ENCODE results near the gene ASTN2.

ASTN2 gene

DNA sequence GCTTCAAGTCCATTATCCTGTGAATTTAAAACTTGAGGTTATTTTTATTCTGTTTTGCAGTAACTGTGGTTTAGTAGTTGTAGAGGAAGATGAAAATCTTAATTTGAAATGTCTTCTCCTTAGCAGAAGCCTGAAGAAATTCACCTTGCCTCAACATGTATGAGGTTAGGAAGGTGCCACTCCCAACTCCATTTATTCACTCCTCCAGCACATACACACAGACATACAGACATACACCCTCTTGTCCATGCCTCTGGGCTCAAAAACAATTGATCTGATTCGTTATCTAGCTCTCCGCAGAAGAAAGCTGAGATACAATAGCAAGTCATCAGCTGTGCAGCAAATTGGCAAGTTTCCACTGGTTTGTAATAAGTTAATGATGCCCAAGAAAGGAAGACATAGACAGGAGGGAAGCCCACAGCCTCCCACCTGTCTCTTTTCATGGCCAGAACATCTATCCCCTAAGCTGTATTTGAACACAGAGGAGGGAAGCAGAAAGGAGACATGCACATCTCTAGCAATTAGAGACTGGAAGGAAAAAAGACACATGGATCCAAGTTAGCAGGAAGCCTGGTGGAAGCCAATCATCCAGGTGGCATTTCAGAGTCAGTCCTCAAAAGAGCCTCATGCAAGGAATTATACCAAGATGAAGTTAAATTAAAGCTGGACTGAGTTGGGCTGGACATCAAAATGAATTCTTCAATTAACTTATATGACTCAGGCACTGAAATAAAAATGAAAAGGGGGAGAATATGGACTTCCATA, 257.9 kb downstream of the ASTN2 start:
- DNase-seq, result no peak

DNA sequence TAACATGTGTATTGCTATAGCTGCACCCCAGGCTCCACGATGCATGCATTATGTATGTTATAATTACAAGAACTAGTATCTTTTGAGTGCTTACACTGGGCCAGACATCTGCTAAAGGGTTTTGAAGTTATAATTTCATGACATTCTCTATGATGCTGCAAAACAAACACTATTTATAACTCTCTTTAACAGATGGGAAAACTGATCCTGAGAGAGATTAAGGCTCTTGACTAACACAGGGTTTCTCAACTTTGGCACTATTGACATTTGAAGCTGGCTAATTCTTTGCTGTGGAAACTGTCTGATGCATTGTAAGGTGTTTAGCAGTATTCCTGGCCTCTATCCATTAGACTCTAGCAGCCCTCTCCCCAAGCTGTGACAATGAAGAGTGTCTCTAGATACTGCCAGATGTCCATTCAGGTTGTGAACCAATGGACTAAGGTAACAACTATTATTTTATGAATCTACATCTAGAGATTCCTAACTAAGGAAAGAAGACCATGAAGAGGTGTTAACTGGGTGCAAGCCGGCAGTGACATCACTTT, 258.6 kb downstream of the ASTN2 start:
- DNase-seq, result no peak

DNA sequence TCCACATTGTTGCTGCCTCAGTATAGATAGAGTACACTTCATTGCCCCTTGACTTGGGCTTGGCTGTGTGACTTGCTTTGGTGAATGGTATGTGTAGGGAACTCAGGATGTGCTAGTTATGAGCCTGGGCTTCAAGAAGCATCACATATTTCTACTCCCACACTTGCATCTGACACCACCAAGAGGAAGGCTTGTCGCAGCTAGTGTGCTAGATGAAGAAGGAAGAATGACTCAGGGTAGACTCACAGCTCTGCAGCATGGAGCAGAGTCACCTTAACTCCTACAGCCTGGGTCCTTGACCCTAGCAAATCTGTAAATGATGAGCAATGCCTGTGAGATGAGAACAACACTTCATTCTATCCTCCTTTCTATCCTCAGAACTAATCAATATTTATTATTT, 261.8 kb downstream of the ASTN2 start:
- DNase-seq, result no peak

DNA sequence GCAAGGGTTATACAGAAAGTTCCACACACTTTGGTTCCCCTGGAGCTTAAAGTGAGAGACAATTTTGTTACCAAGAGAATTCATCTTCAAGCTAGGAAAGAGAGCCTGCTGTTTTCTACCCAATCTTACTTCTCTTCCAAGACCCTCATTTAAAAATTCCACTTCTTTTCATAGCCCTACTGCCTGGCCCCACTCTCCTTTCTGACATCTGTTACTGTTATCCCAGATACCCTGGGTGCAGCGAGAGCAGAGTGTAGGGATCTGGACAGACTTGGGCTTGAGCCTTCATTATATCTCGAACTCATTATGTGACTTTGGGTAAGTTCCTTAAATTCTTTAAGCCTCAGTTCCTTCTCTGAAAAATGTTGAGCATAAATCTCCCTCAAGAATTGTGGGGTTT, 263.1 kb downstream of the ASTN2 start:
- no peak for DNase-seq

DNA sequence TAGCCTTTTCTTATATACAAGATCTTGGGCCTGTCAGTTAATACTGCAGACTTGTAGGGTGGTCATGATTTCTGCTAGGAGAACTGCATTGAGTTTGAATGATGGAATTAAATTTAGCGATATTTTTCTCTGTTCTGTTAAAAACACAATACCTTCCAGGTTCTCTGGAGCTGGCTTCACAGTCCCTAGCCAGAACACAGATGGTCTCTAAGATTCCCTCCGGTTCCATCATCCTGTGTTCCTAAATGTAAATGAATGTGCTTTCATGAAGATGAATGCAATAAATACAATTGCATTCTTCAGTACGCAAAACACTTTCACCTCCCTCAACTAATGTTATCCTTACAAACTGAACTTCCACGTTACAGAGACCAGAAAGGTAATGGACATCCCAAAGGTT, 264.9 kb downstream of the ASTN2 start:
- DNase-seq, result no peak

DNA sequence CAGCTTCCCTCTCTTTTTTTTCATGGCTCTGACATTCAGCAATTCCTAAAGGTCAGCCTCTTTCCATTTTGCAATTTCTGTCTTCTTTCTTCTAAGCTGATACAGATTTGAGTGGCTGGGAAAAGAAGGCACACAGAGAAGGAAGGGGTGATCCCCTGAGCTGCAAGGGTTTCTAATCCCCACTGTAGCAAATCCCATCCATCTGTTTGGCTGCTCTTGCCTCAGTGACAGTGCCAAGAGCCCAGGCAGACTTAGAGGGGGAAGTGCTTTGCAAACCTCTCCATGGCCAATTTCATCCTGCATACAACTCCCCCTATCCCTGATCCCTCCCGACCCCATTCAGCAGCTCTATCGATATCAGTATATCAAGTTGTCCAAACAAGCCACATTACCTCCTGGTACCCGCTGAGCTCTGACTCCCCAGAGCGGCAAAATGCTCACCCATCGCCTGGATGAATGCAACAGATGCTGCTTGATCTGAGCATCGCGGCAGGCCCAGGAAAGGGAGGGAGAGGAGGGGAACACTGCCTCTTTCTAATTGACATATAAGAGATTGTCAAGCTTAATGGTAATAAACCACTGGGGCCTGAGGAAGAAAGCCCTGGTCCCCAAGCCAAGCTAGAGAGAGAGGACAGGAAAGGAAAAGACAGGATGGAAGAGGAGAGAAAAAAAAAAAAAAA, 268.9 kb downstream of the ASTN2 start:
- DNase-seq, result no peak

DNA sequence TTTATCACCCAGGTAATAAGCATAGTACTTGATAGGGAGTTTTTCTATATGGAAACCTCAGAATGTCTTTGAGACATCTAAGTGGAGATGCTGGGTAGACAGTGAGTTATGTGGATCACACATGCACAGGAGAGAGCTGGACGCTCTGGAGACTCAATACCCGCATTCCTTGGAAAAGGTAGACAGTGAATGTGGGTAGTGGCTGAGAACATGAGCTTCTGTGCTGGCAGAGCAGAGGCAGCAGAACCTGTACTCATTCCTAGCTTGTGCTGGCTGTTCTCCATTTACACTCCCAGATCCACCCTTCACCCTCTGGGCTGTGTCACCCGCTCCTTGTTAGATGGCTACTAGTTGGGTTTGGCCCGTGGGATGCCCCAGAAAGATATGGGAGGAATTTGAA, 269.8 kb downstream of the ASTN2 start:
- no peak for DNase-seq

DNA sequence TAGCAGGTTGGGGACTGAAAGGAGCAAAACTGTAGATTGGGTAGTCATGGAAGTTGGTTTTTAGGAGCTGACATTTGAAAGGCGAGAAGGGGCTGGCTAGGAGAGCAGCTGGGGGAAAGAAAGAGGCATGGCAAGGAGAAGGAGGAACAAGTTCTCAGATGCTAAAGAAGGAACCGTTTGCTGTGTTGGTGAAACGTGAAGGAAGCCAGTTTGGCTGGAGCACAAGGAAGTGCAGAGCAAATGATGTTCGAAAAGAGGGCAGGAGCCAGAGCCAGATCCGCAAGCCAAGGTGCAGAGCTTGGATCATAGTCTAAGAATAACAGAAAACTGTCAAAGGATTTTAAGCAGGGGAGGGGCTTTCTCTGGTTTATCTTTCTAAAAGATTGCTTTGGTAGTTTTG, 276.6 kb downstream of the ASTN2 start:
- DNase-seq, result no peak

DNA sequence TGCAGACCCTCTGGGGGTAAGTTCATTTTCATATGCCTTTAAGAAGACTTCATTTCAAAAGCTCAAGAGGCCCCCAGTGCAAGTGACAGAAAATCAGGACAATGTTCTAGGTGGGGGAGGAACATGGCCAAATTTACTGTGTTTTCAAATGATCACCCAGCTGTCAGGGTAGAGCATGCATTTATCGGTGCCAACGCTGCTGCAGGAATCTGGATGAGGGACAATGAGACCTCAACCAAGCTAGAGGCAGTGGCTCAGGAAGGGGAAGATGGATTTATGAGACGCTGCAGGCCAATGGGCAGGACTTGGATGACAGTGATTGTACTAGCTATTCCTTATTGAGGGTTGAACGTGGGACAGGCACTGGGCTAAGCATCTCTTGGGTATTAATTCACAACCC, 278.4 kb downstream of the ASTN2 start:
- DNase-seq, result no peak

DNA sequence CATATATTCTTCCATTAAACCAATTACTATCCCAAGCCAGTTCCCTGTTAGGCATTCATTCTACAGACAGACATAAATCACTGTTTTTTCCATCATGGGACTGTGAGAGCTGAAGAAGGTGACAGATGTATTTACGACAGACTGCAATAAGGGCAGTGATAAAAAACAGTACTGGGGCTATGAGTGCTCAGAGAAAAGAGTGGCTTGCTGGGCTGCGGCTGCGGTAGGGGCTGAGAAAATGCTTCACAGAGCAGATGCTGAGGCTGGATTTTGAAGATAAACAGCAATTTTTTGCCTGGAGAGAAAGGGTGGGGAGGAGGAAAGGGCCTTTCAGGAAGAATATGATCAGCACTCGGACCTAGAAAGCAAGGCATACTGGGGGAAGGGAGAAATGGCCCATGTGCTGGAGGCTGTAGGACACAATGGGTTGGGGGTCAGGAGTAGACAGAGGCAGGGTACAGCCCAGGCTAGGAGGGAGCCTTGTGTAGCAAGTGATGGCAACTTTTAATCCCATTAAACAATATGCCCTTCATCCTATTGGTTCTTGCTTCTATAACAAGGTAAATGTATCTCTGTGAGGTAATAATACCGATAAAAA, 279.3 kb downstream of the ASTN2 start:
- DNase-seq, result no peak

DNA sequence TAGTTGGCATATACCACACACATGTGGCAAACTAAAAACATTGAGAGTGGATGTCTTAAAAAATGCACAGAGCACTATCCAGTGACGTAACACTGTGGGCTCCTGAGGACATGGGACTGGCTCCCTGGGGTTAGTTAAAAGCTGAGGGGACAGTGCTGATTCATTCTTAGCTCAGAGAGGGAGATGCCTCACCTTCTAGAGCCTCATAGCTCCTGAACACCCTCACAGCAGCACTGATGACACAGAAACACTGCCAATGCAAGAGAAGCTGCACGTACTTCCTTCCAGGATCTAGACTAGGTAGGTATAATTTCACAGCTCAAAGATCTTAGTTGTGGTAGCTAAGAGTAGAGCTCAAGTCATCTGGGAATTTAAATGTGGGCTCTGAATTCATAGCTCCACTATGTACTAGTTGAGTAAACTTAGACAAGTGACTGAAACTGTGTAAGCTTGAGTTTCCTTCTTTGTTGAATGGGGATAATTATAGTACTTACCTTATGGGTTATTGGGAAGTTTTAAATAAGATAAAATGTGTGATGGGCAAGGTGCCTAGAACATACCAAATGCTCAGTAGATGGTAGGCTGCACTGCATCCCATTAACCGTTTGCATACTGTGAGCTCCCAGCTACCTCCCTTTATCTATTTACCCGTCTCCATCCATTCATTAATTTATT, 279.9 kb downstream of the ASTN2 start:
- no peak for DNase-seq

DNA sequence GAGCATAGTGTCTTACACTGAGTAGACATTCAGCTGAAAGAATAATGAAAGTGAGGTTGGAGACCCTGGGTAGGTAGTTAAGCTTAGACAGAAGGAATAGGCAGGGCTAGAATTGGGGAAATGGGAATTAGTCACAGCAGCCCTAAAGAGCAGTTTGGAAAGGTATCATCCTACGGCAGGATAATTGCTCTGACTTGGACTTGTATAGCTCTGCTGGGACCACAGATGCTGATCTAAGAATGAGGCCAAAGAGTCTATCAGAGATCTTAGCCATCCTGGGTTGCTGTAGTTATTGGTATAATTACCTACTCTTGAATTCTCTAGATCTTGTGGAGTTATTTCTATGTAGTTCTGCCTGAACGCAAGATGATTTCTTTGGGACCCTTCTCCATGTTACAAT, 288.0 kb downstream of the ASTN2 start:
- no peak for DNase-seq

DNA sequence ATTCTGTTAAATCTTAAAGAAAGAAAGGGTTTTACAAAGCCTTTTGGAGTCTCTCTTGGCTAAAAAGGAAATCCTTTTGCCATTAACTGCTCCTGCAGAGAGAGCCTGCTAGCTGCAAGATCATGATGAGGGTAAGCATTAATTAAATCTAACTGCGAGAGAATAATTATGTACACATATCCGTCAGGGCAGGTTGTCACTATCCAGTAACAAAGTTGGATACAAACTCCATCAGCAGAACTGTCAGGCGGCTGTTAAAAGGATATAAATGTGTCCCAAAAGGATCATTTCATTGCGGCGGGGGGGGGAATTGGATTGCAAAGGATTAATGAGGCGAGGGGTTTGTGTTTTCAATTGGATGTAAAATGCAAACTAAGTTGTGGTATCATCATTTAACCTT, 289.3 kb downstream of the ASTN2 start:
- no peak for DNase-seq

DNA sequence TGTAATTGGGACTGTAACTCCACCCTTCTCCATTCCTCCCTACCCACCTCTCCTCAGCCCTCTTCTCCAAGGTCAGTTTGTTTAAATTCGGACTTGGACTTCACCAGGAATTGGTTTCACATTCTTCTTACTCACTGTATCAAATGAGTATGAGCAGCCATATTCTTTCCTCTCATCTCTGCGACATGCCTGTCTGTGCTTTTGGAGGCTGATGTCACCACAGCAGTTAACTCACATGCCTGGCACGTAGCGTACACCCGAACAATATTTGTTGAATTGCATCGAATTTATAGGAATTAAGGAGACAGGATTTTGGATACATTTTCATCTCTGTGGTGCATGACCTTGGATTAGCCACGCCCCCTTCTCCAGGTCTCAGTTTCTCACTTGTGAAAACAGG, 291.1 kb downstream of the ASTN2 start:
- DNase-seq, result no peak

DNA sequence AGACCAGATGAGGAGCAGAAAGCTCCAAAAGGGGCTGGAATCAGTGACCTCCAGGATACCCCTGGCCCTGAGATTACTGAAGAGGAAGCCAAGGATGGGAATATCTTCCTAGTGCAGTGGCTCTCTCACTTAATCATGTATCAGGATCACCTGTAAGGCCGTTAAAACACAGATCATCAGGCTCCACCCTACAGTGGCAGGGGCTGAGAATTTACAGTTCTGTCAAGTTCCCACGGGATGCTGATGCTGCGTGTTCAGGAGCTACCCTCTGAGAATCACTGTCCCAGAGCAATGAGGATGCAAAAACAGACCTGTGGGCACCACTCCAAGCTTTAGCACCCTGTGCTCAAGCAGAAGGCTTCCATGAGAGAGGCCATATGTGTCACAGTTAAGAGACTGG, 291.9 kb downstream of the ASTN2 start:
- no peak for DNase-seq

DNA sequence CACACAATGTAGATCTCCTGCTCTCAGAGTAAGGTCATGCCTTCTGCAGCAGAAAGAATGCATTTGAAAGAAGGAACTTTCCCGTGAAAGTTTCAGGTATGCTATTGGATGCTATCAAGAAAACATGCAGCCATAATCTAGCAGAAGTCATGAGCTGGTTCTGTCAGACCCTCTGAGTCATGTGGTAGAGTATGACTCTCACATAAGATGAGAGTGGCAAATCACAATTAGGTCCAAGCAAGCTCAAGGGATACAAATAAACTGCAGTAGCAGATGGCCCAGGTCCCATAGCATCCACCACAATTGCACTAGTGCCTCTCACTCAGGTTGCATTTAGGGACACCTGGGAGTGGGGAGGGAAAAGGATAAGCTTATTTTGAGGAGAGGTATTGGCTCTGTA, 292.8 kb downstream of the ASTN2 start:
- DNase-seq, result no peak

DNA sequence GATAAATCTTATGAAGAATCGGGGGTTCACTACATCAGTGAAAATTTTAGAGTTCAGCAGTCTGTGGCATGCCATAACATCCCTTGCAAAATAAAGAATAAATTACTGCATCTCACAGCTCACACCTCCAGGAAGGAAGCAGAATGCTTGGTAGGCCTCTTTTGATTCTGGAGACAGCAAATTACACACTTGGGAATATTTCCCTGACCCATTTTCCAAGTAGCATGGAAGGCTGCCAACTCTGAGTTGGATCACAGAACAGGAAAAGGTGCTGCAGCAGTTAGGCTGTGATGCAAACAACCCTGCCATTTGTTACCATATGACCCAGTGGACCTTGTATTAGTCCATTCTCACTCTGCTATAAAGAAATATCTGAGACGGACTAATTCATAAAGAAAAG, 293.5 kb downstream of the ASTN2 start:
- DNase-seq, result no peak

DNA sequence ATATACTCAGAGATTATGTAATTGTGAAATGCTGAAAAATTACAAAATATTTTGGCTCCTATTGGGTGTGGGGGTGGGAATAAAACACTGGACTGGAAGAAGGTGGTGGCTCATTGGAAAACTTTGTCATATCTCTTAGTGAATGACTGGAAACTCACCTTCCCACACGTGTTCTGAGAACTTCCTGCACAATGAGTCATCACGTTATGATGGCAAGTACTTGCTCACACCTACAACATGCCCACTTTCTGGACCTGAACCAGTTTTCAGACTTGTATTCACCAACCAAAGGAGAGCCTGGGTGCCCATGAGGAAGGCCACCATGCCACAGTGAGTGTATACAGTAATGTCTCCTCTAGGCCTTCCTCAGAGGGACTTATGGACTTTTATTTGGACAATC, 294.8 kb downstream of the ASTN2 start:
- no peak for DNase-seq

DNA sequence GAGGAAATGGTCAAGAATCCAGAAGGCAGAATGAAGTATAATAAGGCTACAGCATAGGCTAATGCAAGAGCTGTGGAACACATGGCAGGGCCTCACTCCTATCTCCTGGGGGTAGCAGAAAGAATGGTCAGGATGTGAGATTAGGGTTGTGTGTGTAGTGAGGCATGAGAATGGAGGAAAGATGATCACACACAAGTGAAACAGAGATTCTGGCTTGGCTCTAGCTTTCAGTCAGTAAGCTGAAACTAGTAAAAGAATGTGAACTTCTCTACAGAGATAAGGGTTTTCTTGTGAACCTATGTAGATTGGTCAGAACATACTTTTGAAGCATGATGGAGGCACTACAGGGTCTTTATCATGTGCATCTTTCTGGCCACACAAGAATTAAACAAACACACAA, 298.8 kb downstream of the ASTN2 start:
- no peak for DNase-seq

DNA sequence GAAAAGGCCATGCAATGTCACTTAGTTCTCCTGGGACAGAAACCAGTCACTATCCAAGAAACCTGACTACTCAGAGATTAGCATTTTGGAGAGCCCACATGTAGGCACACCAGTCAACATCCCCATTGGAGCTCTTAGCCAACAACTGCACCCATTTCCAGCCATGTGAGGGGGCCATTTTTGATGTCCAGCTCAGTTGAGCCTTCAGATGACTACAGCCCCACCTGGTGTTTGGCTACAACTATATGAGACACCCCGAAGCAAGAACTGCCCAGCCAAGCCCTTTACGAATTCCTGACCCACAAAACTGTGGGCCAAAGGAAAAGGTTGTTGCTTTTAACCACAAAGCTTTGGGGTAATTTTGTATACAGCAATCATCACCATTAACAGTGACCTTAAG, 300.1 kb downstream of the ASTN2 start:
- no peak for DNase-seq

DNA sequence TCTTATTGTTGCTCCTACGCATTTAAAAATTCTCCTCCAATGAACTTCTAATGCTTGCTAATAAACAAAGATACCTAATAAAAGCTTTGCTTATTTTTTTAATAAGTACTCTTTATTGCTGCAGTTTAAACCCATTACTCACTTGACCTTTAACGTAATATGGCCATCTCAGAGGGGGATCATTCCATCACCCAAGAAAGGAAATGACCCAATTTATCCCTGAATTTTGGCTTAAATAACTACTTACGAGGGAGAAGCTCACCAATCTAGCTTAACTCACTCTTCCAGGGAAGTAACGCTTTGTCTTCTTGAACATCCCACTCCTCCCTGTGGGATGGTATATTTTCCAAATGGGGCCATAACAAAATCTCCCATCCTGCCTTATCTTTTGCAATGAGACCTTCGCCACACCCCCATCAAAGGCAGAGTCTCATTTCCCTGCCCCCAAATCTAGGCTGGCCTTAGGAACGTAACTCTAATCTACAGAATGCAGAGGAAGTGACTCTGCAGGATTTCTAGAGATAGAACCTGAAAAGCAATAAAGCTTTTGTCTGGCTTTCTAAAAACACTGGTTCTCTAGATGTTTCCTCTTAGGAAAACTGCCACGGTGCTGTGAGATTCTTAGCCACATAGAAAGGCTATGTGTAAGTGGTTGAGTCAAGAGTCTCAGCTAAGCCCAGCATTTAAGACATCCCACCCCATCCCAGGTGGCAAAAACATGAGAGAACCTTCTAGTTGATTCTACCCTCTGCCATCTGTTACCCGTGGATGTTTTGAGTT, 310.0 kb downstream of the ASTN2 start:
- no peak for DNase-seq

DNA sequence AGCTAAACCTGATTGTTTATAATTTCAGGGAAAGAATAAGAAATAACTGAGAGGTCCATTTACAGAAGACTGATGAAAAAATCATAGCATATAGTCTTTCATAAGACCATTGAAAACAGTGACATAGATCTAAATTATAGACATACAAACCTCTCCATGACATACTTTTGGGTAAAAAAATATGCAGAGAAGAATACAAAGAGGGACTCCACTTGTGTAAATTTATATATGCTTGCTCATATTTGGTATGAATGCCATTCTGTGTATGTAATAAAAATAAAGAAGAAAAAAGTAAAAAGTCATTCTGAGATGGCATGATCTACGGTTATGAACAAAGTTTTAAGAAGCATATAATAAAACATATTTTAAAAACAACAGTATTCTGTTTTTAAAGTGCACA, 310.7 kb downstream of the ASTN2 start:
- no peak for DNase-seq
